Measurements from ENCODE around the gene CLCN6.

The CLCN6 gene

DNA sequence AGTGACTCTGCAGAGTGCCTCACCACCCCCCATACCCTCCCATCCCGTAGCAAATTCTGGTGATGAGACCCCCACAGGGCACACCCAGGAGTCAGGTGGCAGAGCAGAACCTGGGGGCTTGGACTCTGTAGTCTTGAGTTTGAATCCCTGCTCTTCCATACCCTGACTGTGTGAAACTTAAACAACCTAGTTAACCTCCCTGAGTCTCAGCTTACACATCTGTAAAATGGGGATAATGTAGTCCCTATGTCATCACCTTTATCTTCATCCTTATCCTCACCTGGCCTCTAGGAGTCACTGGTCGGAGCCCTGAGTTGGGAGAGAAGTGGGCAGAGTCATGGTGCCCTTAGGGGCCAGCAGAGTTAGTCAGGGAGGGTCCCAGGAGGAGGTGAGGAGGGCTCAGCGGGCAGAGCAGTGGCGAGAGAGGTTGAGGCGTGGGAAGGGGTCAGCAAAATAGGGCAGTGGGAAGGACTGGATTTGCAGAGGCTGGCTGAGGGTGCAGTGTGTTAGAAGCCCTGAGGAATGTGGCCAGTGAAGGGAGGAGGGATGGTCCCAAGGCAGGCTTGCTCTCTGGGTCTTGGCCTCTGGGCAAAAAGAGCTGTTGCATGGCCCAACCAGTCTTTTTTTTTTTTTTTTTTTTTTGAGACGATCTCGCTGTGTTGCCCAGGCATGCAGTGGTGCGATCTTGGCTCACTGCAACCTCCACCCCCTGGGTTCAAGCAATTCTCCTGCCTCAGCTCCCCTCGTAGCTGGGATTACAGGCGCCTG, 25.4 kb upstream of the CLCN6 start:
- DNase-seq (ENCODE audit: low read depth) = no peak

DNA sequence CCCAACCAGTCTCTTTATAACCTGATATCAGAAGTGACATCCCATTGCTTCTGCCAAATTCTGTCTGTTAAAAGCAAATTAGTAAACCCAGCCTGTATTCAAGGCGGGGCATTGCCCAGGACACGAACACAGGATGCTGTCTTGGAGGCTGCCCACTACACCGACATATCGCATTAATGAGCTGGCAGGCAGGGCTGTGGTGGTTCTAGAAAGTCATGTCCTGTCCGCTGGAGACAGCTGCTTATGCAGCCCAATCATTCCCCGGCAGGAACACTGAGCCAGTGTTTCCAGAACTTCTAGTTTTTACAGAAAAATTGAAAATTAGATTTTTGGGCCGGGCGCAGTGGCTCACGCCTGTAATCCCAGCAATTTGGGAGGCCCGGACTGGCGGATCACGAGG, 24.7 kb upstream of the CLCN6 start:
- no peak for DNase-seq (ENCODE audit: low read depth)

DNA sequence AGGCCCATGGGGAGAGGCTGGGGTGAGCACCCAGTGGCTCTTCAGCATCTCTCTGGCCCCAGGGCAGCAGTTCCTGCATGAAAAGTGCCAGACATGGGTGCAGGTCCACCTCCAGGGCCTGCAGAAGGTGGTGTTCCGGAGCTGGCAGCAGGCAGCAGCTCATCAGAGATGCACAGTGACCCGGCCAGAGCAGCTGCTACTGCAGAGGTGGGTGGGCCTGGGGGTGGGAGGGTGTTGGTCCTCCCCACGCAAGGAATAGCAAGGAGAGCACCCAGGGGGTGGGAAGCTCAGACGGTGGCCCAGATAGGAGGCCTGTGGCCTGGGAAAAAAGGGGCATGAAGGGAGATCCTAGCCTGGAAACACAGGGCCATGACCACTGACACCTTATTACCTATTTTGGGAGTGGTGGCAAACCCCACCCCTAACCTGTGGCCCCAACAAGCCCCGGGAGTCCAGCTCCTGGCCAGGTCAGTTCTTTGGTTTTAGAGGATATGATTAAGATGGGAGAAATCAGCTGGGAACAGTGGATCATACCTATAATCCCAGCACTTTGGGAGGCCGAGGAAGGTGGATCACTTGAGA, 23.8 kb upstream of the CLCN6 start:
- no peak for DNase-seq (ENCODE audit: low read depth)

DNA sequence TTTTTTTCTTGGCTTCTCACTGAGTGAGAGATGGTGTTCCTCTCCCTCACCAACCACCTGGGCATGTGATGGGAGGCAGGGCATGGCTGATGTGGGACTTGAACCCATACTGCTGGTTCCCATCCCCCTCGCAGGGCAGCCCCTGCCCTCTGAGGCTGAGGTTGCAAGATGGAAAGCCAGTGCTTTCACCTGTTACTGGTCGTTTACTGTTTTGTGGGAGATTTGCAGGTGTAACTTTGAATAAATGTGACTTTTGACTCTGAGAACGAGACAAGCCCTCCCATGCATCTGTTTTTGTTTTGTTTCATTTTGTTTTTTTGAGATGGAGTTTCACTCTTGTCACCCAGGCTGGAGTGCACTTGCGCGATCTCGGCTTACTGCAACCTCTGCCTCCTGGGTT, 22.4 kb upstream of the CLCN6 start:
- no peak for DNase-seq (ENCODE audit: low read depth)

DNA sequence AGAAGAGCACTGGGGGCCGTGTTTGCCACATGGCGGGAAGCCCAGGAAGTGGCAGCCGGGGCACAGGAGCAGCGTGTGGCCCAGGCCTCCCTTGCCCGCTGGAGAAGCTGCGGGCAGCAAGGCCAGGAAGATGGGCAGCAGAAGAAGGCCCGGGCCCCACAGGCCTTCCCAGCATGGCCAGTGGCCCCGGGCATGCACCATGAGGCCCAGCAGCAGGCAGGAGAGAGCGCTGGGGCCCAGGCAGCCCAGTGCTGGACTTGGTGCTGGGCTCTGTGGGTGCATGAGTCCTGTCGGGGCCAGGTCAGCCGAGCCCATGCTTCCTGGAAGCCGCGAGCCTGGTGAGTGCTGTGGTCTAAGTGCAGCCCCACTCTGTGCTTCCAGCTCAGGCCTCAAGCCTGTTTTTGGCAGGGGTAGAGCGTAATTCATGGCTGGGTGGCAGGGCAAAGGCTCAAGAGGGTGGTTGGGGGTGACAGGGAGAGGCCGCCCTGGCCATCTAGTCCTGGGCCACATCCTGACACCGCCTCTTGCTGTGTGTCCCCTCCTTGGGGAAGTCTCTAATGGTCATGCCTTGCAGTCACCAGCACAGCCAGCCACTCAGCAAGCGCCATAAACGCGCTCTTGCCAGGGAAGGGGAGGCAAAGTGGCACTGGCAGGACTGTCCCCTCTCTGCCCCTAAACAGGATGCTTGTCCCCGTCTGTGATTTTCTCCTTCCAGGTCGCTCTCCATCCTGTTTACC, 21.6 kb upstream of the CLCN6 start:
- no peak for DNase-seq (ENCODE audit: low read depth)

GRCh38 chr1:11784993-11785769, 20.8 kb upstream of the CLCN6 start:
- DNase-seq (ENCODE audit: low read depth) = no peak

DNA sequence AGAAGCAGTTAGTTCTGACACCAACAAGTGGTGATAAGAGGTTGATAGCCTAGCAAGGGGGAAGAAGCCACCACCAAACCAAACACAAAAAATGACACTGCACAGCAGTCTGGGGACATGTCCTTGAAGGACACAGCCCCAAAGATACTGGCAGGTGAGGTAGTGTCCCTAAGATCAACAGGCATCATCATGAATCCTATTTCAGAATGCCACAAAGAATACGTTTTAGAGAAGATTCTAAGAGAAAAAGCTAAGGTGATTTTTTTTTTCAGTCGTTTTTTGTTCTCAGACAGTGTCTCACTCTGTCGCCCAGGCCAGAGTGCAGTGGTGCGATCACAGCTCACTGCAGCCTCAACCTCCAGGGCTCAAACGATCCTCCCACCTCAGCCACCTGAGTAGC, 19.8 kb upstream of the CLCN6 start:
- no peak for DNase-seq (ENCODE audit: low read depth)

DNA sequence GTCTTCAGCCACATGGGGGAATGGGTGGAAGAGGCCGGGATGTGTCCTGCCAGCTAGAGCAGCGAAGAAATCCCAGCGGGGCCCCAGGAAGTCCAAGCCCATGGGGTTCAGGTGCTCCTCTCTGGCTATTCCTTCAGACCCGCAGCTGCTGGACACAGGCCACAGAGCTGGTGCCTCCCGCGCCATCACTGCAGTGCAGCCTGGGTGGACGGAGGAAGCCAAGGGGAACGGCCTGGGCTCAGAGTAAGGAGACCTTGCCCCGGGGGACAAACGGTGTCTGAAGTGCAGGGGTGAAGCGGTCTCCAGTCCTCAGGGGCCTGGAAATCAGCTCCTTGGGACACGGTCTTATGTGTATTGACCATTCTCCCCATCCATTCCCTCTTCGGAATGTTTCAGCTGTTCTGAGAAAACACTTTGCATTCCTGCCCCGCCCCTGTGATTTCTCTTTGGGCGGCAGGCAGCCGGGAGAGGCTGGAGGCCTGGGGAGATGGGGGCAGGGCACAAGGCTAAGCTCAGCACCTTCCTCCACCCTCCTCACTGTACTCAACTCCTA, 18.7 kb upstream of the CLCN6 start:
- no peak for DNase-seq (ENCODE audit: low read depth)

DNA sequence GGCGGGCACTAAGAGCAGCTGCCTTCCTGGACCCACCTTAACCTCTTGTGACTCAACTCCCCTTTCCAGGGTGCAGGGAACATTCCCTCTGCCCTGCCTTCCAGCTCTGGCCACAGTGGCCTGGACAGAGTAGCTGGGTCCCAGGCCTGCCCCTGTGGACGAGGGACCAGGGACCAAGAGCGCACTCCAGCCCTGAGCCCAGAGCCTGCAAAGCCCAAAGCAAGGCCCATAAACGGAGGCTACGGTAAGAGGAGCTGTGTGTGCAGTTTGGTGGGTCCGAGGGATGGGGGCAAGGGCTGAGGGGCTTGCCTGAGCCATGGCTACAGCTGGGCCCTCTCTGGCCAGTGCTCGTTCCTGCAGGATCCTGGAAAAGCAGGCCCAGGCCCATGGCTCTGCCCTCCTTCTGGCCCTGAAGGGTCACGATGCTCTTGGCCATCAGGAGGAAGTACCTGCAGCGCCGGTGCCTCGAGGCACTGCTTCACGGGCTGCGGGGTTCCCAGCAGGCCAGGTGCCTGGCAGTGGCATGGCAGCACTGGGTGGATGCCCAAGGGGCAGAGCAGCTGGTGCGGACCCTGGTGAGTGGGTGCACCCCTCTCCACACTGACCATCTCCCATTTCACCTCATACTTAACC, 18.1 kb upstream of the CLCN6 start:
- no peak for DNase-seq (ENCODE audit: low read depth)

DNA sequence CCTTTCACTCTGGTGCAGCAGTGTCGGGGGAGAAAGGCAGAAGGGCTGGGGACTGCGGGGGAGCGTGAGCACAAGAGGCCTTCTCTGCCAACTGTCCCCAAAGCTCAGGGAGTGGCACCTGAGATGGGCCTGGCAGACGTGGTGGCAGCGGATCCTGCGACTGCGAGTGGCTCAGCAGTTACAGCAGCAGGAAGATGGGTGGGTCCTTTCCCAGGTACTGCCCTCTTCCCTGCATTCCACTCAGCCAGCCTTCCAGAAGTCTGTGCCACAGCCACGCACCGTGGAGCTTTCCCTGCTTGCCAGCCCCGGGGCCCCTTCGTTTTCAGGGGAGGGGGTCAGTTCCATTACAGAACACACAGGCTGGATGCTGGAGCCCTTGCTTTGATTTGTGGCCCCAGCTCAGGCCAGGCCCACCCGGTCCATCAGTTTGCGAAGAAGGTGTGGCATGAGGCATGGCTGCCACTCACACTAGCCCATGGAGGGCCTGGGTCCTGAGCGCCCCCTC, 17.4 kb upstream of the CLCN6 start:
- DNase-seq (ENCODE audit: low read depth) = no peak

GRCh38 chr1:11789126-11790067, 16.6 kb upstream of the CLCN6 start:
- DNase-seq (ENCODE audit: low read depth) = no peak

- no peak for DNase-seq (ENCODE audit: low read depth)
Observed at GRCh38 chr1:11790101-11790879, 15.7 kb upstream of the CLCN6 start.

GRCh38 chr1:11790880-11791715, 14.9 kb upstream of the CLCN6 start:
- DNase-seq (ENCODE audit: low read depth) = peak; percentile 56

- no peak for DNase-seq (ENCODE audit: low read depth)
Observed at GRCh38 chr1:11792106-11792505, 13.9 kb upstream of the CLCN6 start.

DNA sequence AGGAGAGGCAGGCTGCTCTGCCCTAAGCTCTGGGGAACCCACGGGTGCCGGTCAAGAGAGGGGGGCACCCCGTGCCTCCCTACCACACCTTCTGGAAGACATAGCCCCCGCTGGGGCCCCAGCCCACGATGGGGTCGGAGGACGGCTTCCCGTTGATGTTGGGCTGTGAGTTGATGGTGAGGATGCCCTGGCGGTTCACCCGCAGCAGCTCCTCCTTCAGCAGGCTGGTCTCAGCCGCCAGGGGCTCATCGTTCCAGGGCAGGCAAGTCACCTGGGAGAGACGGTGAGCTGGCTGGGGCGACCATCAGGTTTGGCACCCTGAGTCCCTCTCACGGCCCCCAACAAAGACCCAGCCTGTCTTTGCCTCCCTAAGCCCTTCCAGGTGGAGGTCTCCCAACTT, 12.2 kb upstream of the CLCN6 start:
- no peak for DNase-seq (ENCODE audit: low read depth)

DNA sequence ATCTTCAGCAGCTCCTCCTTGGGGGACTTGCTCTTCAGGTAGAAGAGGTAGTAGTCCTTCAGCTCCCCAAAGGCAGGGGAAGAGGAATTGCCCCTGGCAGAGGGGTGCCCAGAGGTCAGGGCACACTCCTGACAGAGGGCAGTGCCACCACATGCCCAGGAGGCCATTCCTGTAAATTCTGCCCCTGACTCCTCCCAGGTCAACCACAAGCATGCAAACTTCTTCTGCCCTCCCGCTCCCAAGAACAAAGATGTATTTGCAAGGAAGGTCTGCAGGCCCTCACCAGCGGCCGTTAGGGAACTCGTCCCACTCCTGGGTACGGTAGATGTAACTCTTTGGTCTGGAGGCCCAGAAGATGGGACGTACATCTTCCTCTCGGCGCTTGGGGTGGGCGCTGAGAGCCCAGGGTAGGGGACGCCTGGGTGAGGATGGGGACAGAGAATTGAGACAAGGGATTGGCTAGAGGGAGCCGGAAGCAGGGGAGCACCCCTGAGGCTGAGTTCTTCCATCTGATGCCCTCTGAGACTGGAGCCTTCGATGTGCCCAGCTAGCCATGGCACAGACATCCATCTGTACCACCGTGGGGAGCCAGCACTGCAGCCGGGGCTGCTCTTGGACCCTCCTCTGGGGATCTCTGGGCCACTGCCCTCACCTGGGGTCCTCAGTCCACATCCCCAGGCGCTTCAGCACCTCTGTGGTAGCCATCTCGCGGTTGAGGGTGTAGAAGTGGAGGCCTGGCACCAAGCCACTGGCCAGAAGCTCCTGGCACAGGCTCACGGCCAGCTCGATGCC, 11.3 kb upstream of the CLCN6 start:
- no peak for DNase-seq (ENCODE audit: low read depth)

DNA sequence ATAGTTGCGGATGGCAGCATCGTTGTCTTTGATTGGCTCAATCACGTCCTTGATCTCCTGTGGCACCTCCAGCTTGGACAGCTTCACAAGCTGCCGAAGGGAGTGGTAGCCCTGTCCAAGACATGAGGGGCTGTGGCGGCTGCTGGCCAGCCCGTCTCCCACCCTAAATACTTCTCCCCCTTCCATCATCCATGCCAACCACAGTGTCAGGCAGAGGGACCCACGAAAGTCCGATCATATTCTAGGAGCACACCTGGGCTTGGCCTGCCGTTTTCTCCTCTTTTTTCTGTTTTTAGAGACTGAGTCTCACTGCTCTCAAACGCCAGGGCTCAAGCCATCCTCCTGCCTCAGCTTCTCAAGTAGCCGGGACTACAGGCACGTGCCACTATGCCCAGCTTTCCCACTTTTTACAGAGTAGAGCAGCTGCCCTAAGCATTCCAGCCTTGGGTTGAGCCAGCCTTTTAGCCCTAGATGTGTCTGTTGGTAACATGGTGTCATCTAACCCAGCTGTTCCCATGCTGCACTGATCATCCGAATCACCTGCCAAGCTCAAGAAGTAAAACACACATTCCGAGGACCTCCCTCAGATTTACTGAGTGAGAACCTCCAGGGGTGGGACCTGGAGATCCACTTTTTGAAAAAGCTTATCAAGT, 10.6 kb upstream of the CLCN6 start:
- DNase-seq (ENCODE audit: low read depth) = no peak
